ENCODE data around the gene FTH1. TPM values are rescaled to one million over a fixed set of nuclear protein-coding genes. Genes with fewer than 3 reads are reported as not detected.
A peak's percentile ranks its signal among the peaks of the same experiment; 100 is the strongest.

Gene FTH1
- total RNA-seq, 4 donors from 2014 or later = 3,399 to 5,471 (median 4,336) TPM

DNA sequence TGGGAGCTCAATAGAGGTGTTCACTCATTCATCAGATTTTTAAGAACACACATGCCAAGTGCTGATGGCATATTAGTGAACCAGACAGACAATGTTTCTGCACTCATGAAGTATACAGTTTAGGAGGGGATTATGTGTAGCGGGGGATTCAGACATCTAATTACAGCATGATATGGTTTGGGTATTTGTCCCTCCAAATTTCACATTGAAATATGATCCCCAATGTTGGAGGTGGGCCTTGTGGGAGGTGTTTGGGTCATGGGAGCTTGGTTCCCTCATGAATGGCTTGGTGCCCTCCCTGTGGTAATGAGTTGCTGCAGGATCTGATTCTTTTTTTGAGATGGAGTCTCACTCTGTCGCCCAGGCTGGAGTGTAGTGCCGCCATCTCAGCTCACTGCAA lies 41.2 kb downstream of the FTH1 start:
- DNase-seq = no peak
- no peaks in the 10 kb centered on the region for H3K27me3 ChIP-seq
- no peak for TF ChIP-seq POLR2A (IDR thresholded peaks at IDR 0.05)
- TF ChIP-seq, protein P1, sequence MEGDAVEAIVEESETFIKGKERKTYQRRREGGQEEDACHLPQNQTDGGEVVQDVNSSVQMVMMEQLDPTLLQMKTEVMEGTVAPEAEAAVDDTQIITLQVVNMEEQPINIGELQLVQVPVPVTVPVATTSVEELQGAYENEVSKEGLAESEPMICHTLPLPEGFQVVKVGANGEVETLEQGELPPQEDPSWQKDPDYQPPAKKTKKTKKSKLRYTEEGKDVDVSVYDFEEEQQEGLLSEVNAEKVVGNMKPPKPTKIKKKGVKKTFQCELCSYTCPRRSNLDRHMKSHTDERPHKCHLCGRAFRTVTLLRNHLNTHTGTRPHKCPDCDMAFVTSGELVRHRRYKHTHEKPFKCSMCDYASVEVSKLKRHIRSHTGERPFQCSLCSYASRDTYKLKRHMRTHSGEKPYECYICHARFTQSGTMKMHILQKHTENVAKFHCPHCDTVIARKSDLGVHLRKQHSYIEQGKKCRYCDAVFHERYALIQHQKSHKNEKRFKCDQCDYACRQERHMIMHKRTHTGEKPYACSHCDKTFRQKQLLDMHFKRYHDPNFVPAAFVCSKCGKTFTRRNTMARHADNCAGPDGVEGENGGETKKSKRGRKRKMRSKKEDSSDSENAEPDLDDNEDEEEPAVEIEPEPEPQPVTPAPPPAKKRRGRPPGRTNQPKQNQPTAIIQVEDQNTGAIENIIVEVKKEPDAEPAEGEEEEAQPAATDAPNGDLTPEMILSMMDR (IDR thresholded peaks at IDR 0.05) = no peak
- peaks cover 0 to 3% (median 0%) of the 10 kb centered on the region in 4 donors for H3K4me1 ChIP-seq
- no peak overlapping the region for H3K27ac ChIP-seq
- no peaks in the 10 kb centered on the region for H3K9me3 ChIP-seq
- no peak overlapping the region for H3K4me3 ChIP-seq
- no peaks in the 10 kb centered on the region for H3K36me3 ChIP-seq

DNA sequence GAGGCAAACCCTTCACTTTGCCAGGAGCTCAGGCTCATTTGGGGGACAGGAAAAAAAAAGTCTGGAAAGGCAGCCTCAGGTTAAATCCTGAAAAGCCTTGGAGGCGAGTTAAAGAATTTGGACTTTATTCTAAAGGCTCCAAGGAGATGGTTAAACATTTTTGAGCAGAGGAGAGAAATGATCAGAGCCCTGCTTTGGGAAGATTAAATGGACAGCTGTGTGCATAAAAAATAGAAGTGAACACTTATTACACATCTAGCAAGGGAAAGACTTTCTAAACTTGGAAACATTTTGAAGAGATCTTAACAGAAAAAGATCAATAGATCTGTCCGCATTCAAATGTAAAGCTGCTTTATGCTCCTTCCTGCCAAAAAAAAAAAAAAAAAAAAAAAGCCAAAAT lies 41.7 kb downstream of the FTH1 start:
- peaks cover 0 to 3% (median 0%) of the 10 kb centered on the region in 4 donors for H3K4me1 ChIP-seq
- H3K4me3 ChIP-seq = no peak overlapping the region
- no peaks in the 10 kb centered on the region for H3K9me3 ChIP-seq
- no peak for TF ChIP-seq POLR2A (IDR thresholded peaks at IDR 0.05)
- TF ChIP-seq, protein P1 (IDR thresholded peaks at IDR 0.05) = no peak
- H3K36me3 ChIP-seq = no peaks in the 10 kb centered on the region
- no peaks in the 10 kb centered on the region for H3K27me3 ChIP-seq
- H3K27ac ChIP-seq = no peak overlapping the region
- DNase-seq = no peak

GRCh38 chr11:61924064-61924455 lies 43.4 kb downstream of the FTH1 start:
- no peaks in the 10 kb centered on the region for H3K9me3 ChIP-seq
- TF ChIP-seq, protein P1 (IDR thresholded peaks at IDR 0.05) = no peak
- no peak for TF ChIP-seq POLR2A (IDR thresholded peaks at IDR 0.05)
- no peaks in the 10 kb centered on the region for H3K27me3 ChIP-seq
- peaks cover 0 to 3% (median 0%) of the 10 kb centered on the region in 4 donors for H3K4me1 ChIP-seq
- no peaks in the 10 kb centered on the region for H3K36me3 ChIP-seq
- no peak overlapping the region for H3K4me3 ChIP-seq
- peak overlapping the region; percentile 55 to 79 (median 74) for H3K27ac ChIP-seq
- DNase-seq = no peak

DNA sequence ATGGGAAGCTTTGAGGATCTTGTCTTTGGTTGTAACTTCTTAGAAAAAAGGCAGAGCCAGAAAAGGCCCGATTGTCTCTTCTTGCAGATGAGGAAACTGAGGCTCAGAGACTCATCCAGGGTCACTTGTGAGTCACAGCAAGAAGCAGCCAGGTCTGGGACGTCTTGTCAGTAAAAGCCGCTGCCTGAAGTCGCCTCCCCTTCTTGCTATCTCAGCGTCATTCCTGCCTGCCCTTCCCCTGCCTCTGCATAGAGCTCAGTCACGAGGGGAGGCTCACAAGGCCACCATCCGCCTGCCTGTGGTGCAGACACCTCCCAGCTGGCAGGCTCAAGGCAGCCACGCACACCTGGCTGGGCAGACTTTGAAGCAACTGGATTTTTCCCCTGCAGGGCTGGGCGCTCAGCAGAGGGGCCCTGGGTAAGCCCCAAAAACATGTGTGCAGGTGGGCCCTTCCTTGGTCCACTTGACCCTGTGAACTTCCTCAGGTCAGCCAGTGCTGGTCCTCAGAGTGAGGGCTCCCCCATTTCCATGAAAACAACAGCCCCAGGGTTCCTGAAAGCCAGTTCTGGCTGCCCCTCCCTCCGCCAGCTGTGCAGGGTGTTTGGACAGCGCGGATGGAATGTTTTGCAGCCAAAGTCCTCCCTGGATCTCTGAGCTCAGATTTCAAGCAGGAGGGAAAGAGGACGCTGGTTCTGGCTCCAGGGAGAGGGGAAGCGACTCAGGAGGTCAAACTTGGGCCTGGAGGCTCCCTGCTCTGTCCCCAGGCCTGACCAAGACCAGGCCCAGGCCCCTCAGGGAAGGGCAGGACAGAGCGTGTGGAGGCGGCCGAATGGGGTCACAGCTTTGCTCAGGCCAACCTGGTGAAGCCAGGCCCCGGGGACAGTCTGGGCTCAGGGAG lies 44.0 kb downstream of the FTH1 start:
- Histone ChIP-seq H3K36me3 (no peaks in the 10 kb centered on the region), H3K9me3 (no peaks in the 10 kb centered on the region), H3K4me3 (no peak overlapping the region), H3K27ac (peak overlapping the region; percentile 55 to 79 (median 74)), H3K4me1 (peaks cover 0 to 3% (median 0%) of the 10 kb centered on the region in 4 donors), H3K27me3 (no peaks in the 10 kb centered on the region)
- peak in 2 of 3 donors; percentile 59 to 74 for DNase-seq
- no peak for TF ChIP-seq POLR2A (IDR thresholded peaks at IDR 0.05)
- TF ChIP-seq, protein P1 (IDR thresholded peaks at IDR 0.05) = no peak

DNA sequence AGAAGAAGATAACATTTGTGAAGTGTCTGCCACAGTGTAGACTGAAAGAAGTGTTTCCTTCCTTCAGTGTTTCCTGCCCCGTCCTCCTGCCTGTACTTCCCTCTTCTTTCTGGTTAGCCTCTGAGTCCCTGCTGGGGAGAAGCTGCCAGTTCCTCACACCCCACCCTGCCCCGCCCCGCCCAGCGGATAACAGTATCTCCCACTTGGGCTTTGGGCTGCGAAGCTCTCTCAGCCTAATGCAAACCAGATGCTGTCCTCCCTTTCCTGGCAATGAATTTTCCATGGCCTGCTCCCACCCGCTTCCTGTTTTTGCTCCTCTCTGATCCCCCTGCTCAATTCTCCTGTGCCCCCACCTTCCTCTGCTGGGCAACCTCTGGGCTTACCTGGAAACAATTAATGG lies 44.9 kb downstream of the FTH1 start:
- peak in 2 of 3 donors; percentile 47 to 75 for DNase-seq
- no peak for TF ChIP-seq POLR2A (IDR thresholded peaks at IDR 0.05)
- TF ChIP-seq, protein P1 (IDR thresholded peaks at IDR 0.05) = no peak
- H3K27ac ChIP-seq = peak overlapping the region; percentile 55 to 79 (median 74)
- H3K27me3 ChIP-seq = no peaks in the 10 kb centered on the region
- H3K36me3 ChIP-seq = no peaks in the 10 kb centered on the region
- H3K4me3 ChIP-seq = no peak overlapping the region
- H3K4me1 ChIP-seq = peaks cover 0 to 5% (median 2%) of the 10 kb centered on the region in 4 donors
- H3K9me3 ChIP-seq = no peaks in the 10 kb centered on the region

Data from Peyer's patch (tissue), 4 donors.